Neuron (in vitro differentiated cells): ENCODE measurements around the gene ABCC9.
"Not testable (repeated sequence)": the region's sequence is repeated elsewhere in the genome, so short reads cannot be mapped to it uniquely, and the experiment has no call there.

ENCODE experiments used
- H2AFZ ChIP-seq: one replicate; pipeline ENCODE4 v1.6.1; 2013; ENCODE audit warnings: low read depth, mild to moderate bottlenecking, inconsistent platforms, low read length, moderate library complexity
- H3K27me3 ChIP-seq: one replicate; pipeline ENCODE4 v1.6.1; 2013; ENCODE audit warnings: low read length; ENCODE audit not compliant: insufficient read depth
- H3K36me3 ChIP-seq: one replicate; pipeline ENCODE4 v1.6.1; 2013; ENCODE audit warnings: low read length; ENCODE audit not compliant: insufficient read depth
- H3K4me1 ChIP-seq: one replicate; pipeline ENCODE4 v1.6.1; 2013; ENCODE audit warnings: low read length; ENCODE audit not compliant: insufficient read depth
- H3K4me3 ChIP-seq: 2 replicates; pipeline ENCODE4 v1.5.1; 2013; ENCODE audit warnings: mild to moderate bottlenecking, low read length, moderate library complexity
- H3K9me3 ChIP-seq: one replicate; pipeline ENCODE4 v1.6.1; 2013; ENCODE audit warnings: low read length

The ABCC9 gene

DNA sequence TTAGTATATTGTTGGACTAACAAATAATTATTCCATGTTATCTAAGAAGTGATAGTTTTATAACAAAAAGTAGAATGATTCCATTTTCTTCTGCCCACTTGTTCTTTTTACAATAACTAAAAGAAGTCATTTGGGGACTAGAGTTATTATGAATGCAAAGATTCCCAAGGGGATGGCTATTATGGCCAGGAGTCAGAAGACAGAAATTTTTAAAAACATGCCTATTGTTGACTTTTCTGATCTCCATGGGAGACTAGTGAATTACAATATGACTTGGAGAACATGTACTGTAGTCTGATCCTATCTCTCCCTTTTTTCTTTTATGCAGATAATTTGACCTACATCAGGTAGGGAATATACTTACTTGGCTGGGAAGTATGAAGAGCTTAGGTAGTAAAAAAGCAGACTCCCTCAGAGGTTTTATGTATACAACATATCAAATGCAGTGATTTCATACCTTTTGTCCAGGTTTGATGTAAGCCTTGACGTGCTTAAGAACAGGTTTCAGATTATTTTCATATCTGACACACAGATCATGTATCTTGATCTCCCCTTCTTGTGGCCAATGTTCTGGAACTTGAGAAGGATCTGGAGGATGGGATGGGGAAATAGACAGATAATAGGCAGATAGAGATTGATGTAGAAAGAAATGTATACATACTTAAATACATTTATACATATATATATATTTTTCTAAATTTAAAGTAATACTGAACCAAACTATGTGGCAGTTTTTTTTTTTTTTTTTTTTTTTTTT, 125.7 kb downstream of the ABCC9 start:
- Histone ChIP-seq H3K9me3 (peaks cover 3% of the 10 kb centered on the region), H3K27me3 (no peaks in the 10 kb centered on the region), H3K4me3 (no peak overlapping the region), H3K36me3 (no peaks in the 10 kb centered on the region), H2AFZ (no peak overlapping the region), H3K4me1 (peaks cover 9% of the 10 kb centered on the region)

GRCh38 chr12:21814814-21815213, 126.4 kb downstream of the ABCC9 start:
- Histone ChIP-seq H3K4me3 (no peak overlapping the region), H3K27me3 (no peaks in the 10 kb centered on the region), H3K36me3 (no peaks in the 10 kb centered on the region), H2AFZ (no peak overlapping the region), H3K9me3 (peaks cover 3% of the 10 kb centered on the region), H3K4me1 (peaks cover 6% of the 10 kb centered on the region)

DNA sequence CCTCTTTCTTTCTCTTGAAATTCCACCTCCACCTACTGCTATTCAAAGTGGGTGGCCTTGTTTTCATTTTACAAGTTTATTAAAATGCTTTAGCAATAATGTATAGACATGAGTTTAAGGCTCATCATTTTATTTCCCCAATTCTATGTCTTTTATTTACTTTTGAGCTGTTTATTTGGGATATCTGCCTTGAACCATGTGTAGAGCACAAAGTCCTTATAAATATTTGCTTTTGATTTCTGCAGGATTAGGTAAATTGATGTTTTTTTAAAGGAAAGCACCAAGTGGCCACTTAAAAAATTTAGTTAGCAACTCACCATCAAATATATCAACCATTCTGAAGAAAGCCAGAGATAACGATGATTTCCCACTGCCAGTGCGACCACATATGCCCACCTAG, 126.9 kb downstream of the ABCC9 start:
- Histone ChIP-seq H3K4me3 (no peak overlapping the region), H3K36me3 (no peaks in the 10 kb centered on the region), H3K4me1 (peaks cover 1% of the 10 kb centered on the region), H3K27me3 (no peaks in the 10 kb centered on the region), H3K9me3 (peaks cover 3% of the 10 kb centered on the region), H2AFZ (no peak overlapping the region)

- H3K9me3 ChIP-seq, result peaks cover 3% of the 10 kb centered on the region
- no peaks in the 10 kb centered on the region for H3K4me1 ChIP-seq
- no peaks in the 10 kb centered on the region for H3K36me3 ChIP-seq
- no peak overlapping the region for H2AFZ ChIP-seq
- no peak overlapping the region for H3K4me3 ChIP-seq
- no peaks in the 10 kb centered on the region for H3K27me3 ChIP-seq
These were observed 127.5 kb downstream of the ABCC9 start for GRCh38 chr12:21813751-21814150.

- no peak overlapping the region for H3K4me3 ChIP-seq
- H3K9me3 ChIP-seq, result peaks cover 3% of the 10 kb centered on the region
- H2AFZ ChIP-seq, result no peak overlapping the region
- H3K36me3 ChIP-seq, result no peaks in the 10 kb centered on the region
- no peaks in the 10 kb centered on the region for H3K27me3 ChIP-seq
- H3K4me1 ChIP-seq, result no peaks in the 10 kb centered on the region
These were observed 128.1 kb downstream of the ABCC9 start for GRCh38 chr12:21813125-21813524.

GRCh38 chr12:21812340-21812739, 128.9 kb downstream of the ABCC9 start:
- not testable (repeated sequence) for H3K27me3 ChIP-seq, H3K4me3 ChIP-seq, H3K9me3 ChIP-seq, H2AFZ ChIP-seq, H3K4me1 ChIP-seq, H3K36me3 ChIP-seq

- no peaks in the 10 kb centered on the region for H3K9me3 ChIP-seq
- no peaks in the 10 kb centered on the region for H3K4me1 ChIP-seq
- no peak overlapping the region for H3K4me3 ChIP-seq
- H3K27me3 ChIP-seq, result no peaks in the 10 kb centered on the region
- H3K36me3 ChIP-seq, result no peaks in the 10 kb centered on the region
- no peak overlapping the region for H2AFZ ChIP-seq
These were observed 132.1 kb downstream of the ABCC9 start for GRCh38 chr12:21809100-21809499.

DNA sequence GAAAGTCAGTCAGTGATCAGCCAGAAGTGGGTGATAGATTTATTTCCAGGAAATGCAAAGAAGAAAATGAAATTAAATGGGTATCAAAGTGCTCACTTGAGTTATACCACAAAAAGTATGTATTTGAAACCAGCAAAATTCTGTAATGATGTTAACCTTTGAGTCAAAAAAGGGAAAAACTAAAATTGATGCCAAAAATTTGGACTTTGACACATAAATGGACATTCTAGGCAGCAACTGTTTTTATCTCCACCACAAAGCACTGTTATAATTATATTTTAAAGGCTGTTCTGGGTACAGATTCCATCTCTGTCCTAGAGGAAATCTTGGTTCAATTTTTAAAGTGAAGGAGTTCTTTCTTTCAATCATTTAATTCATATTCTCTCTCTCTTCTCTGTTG, 135.0 kb downstream of the ABCC9 start:
- Histone ChIP-seq H3K27me3 (no peaks in the 10 kb centered on the region), H3K4me3 (no peak overlapping the region), H2AFZ (no peak overlapping the region), H3K9me3 (no peaks in the 10 kb centered on the region), H3K4me1 (no peaks in the 10 kb centered on the region), H3K36me3 (peaks cover 2% of the 10 kb centered on the region)

GRCh38 chr12:21801522-21802288, 139.5 kb downstream of the ABCC9 start:
- Histone ChIP-seq H3K4me3 (no peak overlapping the region), H3K4me1 (no peaks in the 10 kb centered on the region), H3K27me3 (no peaks in the 10 kb centered on the region), H2AFZ (no peak overlapping the region), H3K9me3 (no peaks in the 10 kb centered on the region), H3K36me3 (peaks cover 2% of the 10 kb centered on the region)

DNA sequence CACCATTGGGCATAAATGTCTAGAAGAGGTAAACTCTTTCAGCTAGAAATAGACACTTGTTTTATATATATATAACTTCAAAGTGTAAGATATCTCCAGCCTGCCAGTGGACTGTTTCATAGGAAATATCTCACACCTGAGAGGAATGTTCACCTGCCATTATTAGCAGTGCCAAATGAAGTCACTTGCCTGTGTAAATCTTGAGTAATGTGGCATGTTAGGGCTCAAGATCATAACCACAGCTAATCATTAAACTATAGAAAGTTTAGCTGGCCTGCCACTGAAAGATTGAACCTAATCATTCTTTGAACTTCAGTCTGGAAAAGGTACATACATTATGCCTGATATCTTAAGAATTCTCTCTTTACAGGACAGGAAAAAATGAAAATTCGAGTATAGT, 141.2 kb downstream of the ABCC9 start:
- Histone ChIP-seq H3K36me3 (peaks cover 2% of the 10 kb centered on the region), H3K4me3 (no peak overlapping the region), H2AFZ (no peak overlapping the region), H3K9me3 (no peaks in the 10 kb centered on the region), H3K27me3 (no peaks in the 10 kb centered on the region), H3K4me1 (no peaks in the 10 kb centered on the region)

- Histone ChIP-seq H3K27me3 (no peaks in the 10 kb centered on the region), H3K4me3 (no peak overlapping the region)
These were observed 143.7 kb downstream of the ABCC9 start for GRCh38 chr12:21797539-21797938.

DNA sequence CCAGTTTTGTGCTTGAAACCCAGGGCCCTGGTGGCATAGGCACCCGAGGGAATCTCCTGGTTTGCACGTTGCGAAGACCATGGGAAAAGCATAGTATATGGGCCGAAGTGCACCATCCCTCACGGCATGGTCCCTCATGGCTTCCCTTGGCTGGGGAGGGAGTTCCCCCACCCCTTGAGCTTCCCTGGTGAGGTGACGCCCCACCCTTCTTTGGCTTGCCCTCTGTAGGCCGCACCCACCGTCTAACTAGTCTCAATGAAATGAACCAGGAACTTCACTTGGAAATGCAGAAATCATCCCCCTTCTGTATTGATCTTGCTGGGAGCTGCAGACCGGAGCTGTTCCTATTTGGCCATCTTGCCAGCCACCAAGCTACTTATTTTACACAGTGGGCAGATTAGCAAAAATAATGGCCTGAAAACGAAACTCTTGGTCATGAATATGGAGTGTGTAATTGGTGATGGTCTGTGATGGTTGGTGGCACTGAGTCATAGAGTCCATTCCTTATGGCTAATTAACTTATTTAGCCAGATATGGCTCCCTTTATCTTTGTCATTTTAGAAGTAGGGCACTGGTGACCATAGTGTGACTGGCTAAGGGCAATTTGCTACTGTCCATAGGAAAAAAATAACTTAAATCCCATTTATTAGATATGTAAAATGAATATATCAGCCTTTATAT, 145.4 kb downstream of the ABCC9 start:
- H3K4me3 ChIP-seq, result no peak overlapping the region
- H3K4me1 ChIP-seq, result no peaks in the 10 kb centered on the region
- H2AFZ ChIP-seq, result no peak overlapping the region
- H3K9me3 ChIP-seq, result no peaks in the 10 kb centered on the region
- H3K27me3 ChIP-seq, result no peaks in the 10 kb centered on the region
- no peaks in the 10 kb centered on the region for H3K36me3 ChIP-seq

More at GRCh38 chr12:21797539-21797938, 143.7 kb downstream of the ABCC9 start:
- Histone ChIP-seq H2AFZ (no peak overlapping the region), H3K9me3 (no peaks in the 10 kb centered on the region), H3K4me1 (no peaks in the 10 kb centered on the region), H3K36me3 (no peaks in the 10 kb centered on the region)
